Activated naive CD4-positive, alpha-beta T cell treated with anti-CD3 and anti-CD28 coated beads, Interleukin-2, amount 10 ng/mL, durations not matched to agents 7 days and 5 days (primary cell): Measurements from ENCODE around the gene POU3F2.
A peak's percentile ranks its signal among the peaks of the same experiment; 100 is the strongest.

Experiments used
- CTCF ChIA-PET: fragments of 350-600 bp; sonication (Branson Sonifier 250); formaldehyde crosslinking; loops from one replicate; lab custom pipeline; 2021; ENCODE audit warnings: antibody characterized with exemption; lab: Charles Lee
- DNase-seq: peaks from one replicate; pipeline ENCODE4 v3.0.0-alpha.2; 2020
- H3K27ac Mint-ChIP-seq: one replicate; pipeline ENCODE4 v1.8.0; 2021; ENCODE audit warnings: mild to moderate bottlenecking, moderate library complexity, mixed read lengths
- H3K27me3 Mint-ChIP-seq: one replicate; pipeline ENCODE4 v1.8.0; 2021; ENCODE audit warnings: mild to moderate bottlenecking, mixed read lengths
- H3K36me3 Mint-ChIP-seq: one replicate; pipeline ENCODE4 v1.8.0; 2021; ENCODE audit warnings: mixed read lengths
- H3K4me1 Mint-ChIP-seq: one replicate; pipeline ENCODE4 v1.8.0; 2021; ENCODE audit warnings: mixed read lengths
- H3K4me3 Mint-ChIP-seq: one replicate; pipeline ENCODE4 v1.8.0; 2021; ENCODE audit warnings: mild to moderate bottlenecking, moderate library complexity, mixed read lengths
- H3K9me3 Mint-ChIP-seq: one replicate; pipeline ENCODE4 v1.8.0; 2021; ENCODE audit warnings: mixed read lengths

POU3F2 gene

GRCh38 chr6:98834060-98835031 lies at the start of gene POU3F2:
Gene POU3F2 (plus strand): TSS chr6:98834574. CDS start chr6:98834874, 300 bp downstream.
- Mint-ChIP-seq H3K4me3 (peak within 1 kb of the TSS; percentile 80), H3K36me3 (peaks cover 3% of the 10 kb centered on the region), H3K9me3 (no peaks in the 10 kb centered on the region), H3K27ac (peak within 1 kb of the TSS; percentile 73), H3K27me3 (peaks cover 96% of the 10 kb centered on the region), H3K4me1 (peaks cover 40% of the 10 kb centered on the region)
- peak; percentile 81 for DNase-seq
- CTCF ChIA-PET: no interaction called here

- no peak overlapping the region for H3K4me3 Mint-ChIP-seq
- no peak for DNase-seq
- H3K27ac Mint-ChIP-seq: no peak overlapping the region
- H3K9me3 Mint-ChIP-seq: no peaks in the 10 kb centered on the region
- CTCF ChIA-PET: interaction anchor here (1.4 kb wide), 1 partner anchor 10 kb away, joined by 3 read pairs; no protein-coding TSS in a partner anchor
- H3K36me3 Mint-ChIP-seq: no peaks in the 10 kb centered on the region
- H3K27me3 Mint-ChIP-seq: peaks cover 8% of the 10 kb centered on the region
- no peaks in the 10 kb centered on the region for H3K4me1 Mint-ChIP-seq
Measured at GRCh38 chr6:98787435-98787834, 46.9 kb upstream of the POU3F2 start.

GRCh38 chr6:98787961-98788360 lies 46.4 kb upstream of the POU3F2 start:
- Mint-ChIP-seq H3K36me3 (no peaks in the 10 kb centered on the region), H3K27me3 (peaks cover 8% of the 10 kb centered on the region), H3K9me3 (no peaks in the 10 kb centered on the region), H3K4me1 (no peaks in the 10 kb centered on the region), H3K27ac (no peak overlapping the region), H3K4me3 (no peak overlapping the region)
- CTCF ChIA-PET: no interaction called here
- DNase-seq: no peak

GRCh38 chr6:98794307-98794842 lies 40.0 kb upstream of the POU3F2 start:
- Mint-ChIP-seq H3K27me3 (peaks cover 8% of the 10 kb centered on the region), H3K27ac (no peak overlapping the region), H3K4me1 (no peaks in the 10 kb centered on the region), H3K9me3 (no peaks in the 10 kb centered on the region), H3K4me3 (no peak overlapping the region), H3K36me3 (no peaks in the 10 kb centered on the region)
- CTCF ChIA-PET: no interaction called here
- no peak for DNase-seq

GRCh38 chr6:98797217-98797994 lies 37.0 kb upstream of the POU3F2 start:
- Mint-ChIP-seq H3K27ac (no peak overlapping the region), H3K36me3 (no peaks in the 10 kb centered on the region), H3K4me3 (no peak overlapping the region), H3K4me1 (no peaks in the 10 kb centered on the region), H3K9me3 (no peaks in the 10 kb centered on the region), H3K27me3 (peaks cover 4% of the 10 kb centered on the region)
- CTCF ChIA-PET: no interaction called here
- no peak for DNase-seq

GRCh38 chr6:98800866-98801265 lies 33.5 kb upstream of the POU3F2 start:
- Mint-ChIP-seq H3K4me1 (no peaks in the 10 kb centered on the region), H3K27ac (no peak overlapping the region), H3K27me3 (no peaks in the 10 kb centered on the region), H3K36me3 (no peaks in the 10 kb centered on the region), H3K4me3 (no peak overlapping the region), H3K9me3 (no peaks in the 10 kb centered on the region)
- no peak for DNase-seq
- CTCF ChIA-PET: no interaction called here

GRCh38 chr6:98808541-98809210 lies 25.7 kb upstream of the POU3F2 start:
- no peak overlapping the region for H3K27ac Mint-ChIP-seq
- H3K27me3 Mint-ChIP-seq: peaks cover 6% of the 10 kb centered on the region
- H3K4me3 Mint-ChIP-seq: no peak overlapping the region
- no peak for DNase-seq
- H3K9me3 Mint-ChIP-seq: no peaks in the 10 kb centered on the region
- H3K36me3 Mint-ChIP-seq: no peaks in the 10 kb centered on the region
- no peaks in the 10 kb centered on the region for H3K4me1 Mint-ChIP-seq
- CTCF ChIA-PET: no interaction called here

- CTCF ChIA-PET: no interaction called here
- Mint-ChIP-seq H3K4me1 (no peaks in the 10 kb centered on the region), H3K36me3 (no peaks in the 10 kb centered on the region), H3K4me3 (no peak overlapping the region), H3K27ac (no peak overlapping the region), H3K27me3 (peaks cover 9% of the 10 kb centered on the region), H3K9me3 (no peaks in the 10 kb centered on the region)
- no peak for DNase-seq
Measured at GRCh38 chr6:98812220-98812619, 22.2 kb upstream of the POU3F2 start.

- Mint-ChIP-seq H3K27ac (no peak overlapping the region), H3K36me3 (no peaks in the 10 kb centered on the region), H3K9me3 (no peaks in the 10 kb centered on the region), H3K27me3 (peaks cover 10% of the 10 kb centered on the region), H3K4me1 (no peaks in the 10 kb centered on the region), H3K4me3 (no peak overlapping the region)
- CTCF ChIA-PET: no interaction called here
- DNase-seq: no peak
Measured at GRCh38 chr6:98816799-98817198, 17.6 kb upstream of the POU3F2 start.

- Mint-ChIP-seq H3K9me3 (no peaks in the 10 kb centered on the region), H3K36me3 (peaks cover 3% of the 10 kb centered on the region), H3K27me3 (peaks cover 48% of the 10 kb centered on the region), H3K27ac (no peak overlapping the region), H3K4me1 (peaks cover 15% of the 10 kb centered on the region), H3K4me3 (no peak overlapping the region)
- DNase-seq: no peak
- CTCF ChIA-PET: no interaction called here
Measured at GRCh38 chr6:98821756-98822405, 12.5 kb upstream of the POU3F2 start.

GRCh38 chr6:98823428-98824161 lies 10.8 kb upstream of the POU3F2 start:
- Mint-ChIP-seq H3K9me3 (no peaks in the 10 kb centered on the region), H3K36me3 (peaks cover 3% of the 10 kb centered on the region), H3K27me3 (peaks cover 65% of the 10 kb centered on the region), H3K27ac (no peak overlapping the region), H3K4me1 (peaks cover 17% of the 10 kb centered on the region), H3K4me3 (peak overlapping the region; percentile 19)
- CTCF ChIA-PET: no interaction called here
- no peak for DNase-seq

GRCh38 chr6:98824162-98824901 lies 10.0 kb upstream of the POU3F2 start:
- Mint-ChIP-seq H3K4me1 (peaks cover 19% of the 10 kb centered on the region), H3K27ac (peak overlapping the region; percentile 8), H3K27me3 (peaks cover 72% of the 10 kb centered on the region), H3K36me3 (peaks cover 3% of the 10 kb centered on the region), H3K4me3 (peak overlapping the region; percentile 19), H3K9me3 (no peaks in the 10 kb centered on the region)
- no peak for DNase-seq
- CTCF ChIA-PET: interaction anchor here (1.0 kb wide), 1 partner anchor 1327 kb away, joined by 3 read pairs; no protein-coding TSS in a partner anchor
